H1 (cell line): Measurements from ENCODE around the gene TBP. TPM values are rescaled to one million over a fixed set of nuclear protein-coding genes. Genes with fewer than 3 reads are reported as not detected.
"Not testable (repeated sequence)": the region's sequence is repeated elsewhere in the genome, so short reads cannot be mapped to it uniquely, and the experiment has no call there.

Source experiments
- CTCF ChIA-PET: fragments of 300-600 bp; sonication (Branson Sonifier 250); formaldehyde crosslinking; loops from one replicate; lab custom pipeline; 2021; ENCODE audit not compliant: partially characterized antibody; lab: Charles Lee
- POLR2A ChIA-PET: fragments of 300-600 bp; sonication (Branson Sonifier 250); formaldehyde crosslinking; loops from one replicate; lab custom pipeline; 2021; ENCODE audit warnings: inconsistent platforms; ENCODE audit not compliant: partially characterized antibody; lab: Charles Lee
- DNase-seq, 2 experiments: peaks; one replicate each; pipeline versions ENCODE4 v3.0.0 to v3.0.0-alpha.2; 2010 to 2022; ENCODE audit warnings: low spot score in 2 of 2, low read depth in 1 of 2, mixed read lengths in 1 of 2
- FAIRE-seq: peaks from 2 replicates; lab custom pipeline; 2011; peaks lifted over from hg19 to GRCh38; lab: Jason Lieb, UNC
- H2AFZ ChIP-seq: 2 replicates; pipeline ENCODE4 v1.8.1; 2012; ENCODE audit warnings: low read length, inconsistent platforms
- H2AK5ac ChIP-seq: 2 replicates; pipeline ENCODE4 v1.6.1; 2013; ENCODE audit warnings: low read depth, low read length
- H2BK120ac ChIP-seq: replicated peaks from 2 replicates; pipeline ENCODE3; 2013; ENCODE audit warnings: low read depth, low read length, inconsistent platforms
- H2BK12ac ChIP-seq: 2 replicates; pipeline ENCODE4 v1.6.1; 2013; ENCODE audit warnings: low read depth, low read length
- H2BK15ac ChIP-seq: 2 replicates; pipeline ENCODE4 v1.6.1; 2013; ENCODE audit warnings: low read length
- H2BK20ac ChIP-seq: 2 replicates; pipeline ENCODE4 v1.6.1; 2013; ENCODE audit warnings: low read length
- H2BK5ac ChIP-seq: 2 replicates; pipeline ENCODE4 v1.6.1; 2013; ENCODE audit warnings: low read depth, low read length
- H3K14ac ChIP-seq: 2 replicates; pipeline ENCODE4 v1.6.1; 2013; ENCODE audit warnings: inconsistent platforms; ENCODE audit not compliant: insufficient read length
- H3K18ac ChIP-seq: 2 replicates; pipeline ENCODE4 v1.6.1; 2013; ENCODE audit warnings: low read length; ENCODE audit errors: extremely low read depth
- H3K23ac ChIP-seq: 2 replicates; pipeline ENCODE4 v1.6.1; 2013; ENCODE audit warnings: inconsistent platforms; ENCODE audit not compliant: insufficient read length
- H3K23me2 ChIP-seq: 2 replicates; pipeline ENCODE4 v1.6.1; 2013; ENCODE audit warnings: low read depth, low read length
- H3K27ac ChIP-seq: 2 replicates; pipeline ENCODE4 v1.6.1; 2011; ENCODE audit warnings: low read depth, low read length, inconsistent platforms
- H3K27me3 ChIP-seq, 4 experiments: replicated peaks in 1 of 4; 1 replicate in 1 of 4; 2 replicates in 3 of 4; pipeline versions ENCODE4 v1.6.1 to v1.8.1; 2011 to 2013; ENCODE audit warnings: low read length in 3 of 4, mild to moderate bottlenecking in 3 of 4, inconsistent platforms in 2 of 4, mixed read lengths in 2 of 4, moderate library complexity in 1 of 4; ENCODE audit not compliant: control insufficient read depth in 3 of 4, insufficient read depth in 3 of 4; ENCODE audit errors: extremely low read depth in 1 of 4
- H3K36me3 ChIP-seq, 4 experiments: 2 replicates each; pipeline versions ENCODE4 v1.6.1 to v1.8.1; 2011 to 2013; ENCODE audit warnings: mild to moderate bottlenecking in 4 of 4, low read length in 3 of 4, moderate library complexity in 2 of 4, control low read depth in 1 of 4, inconsistent platforms in 1 of 4; ENCODE audit not compliant: insufficient read depth in 4 of 4, control insufficient read depth in 2 of 4
- H3K4ac ChIP-seq: replicated peaks from 2 replicates; pipeline ENCODE3; 2013; ENCODE audit warnings: low read length, low read depth, mixed read lengths, inconsistent platforms; ENCODE audit not compliant: insufficient read length
- H3K4me1 ChIP-seq, 4 experiments: replicated peaks in 1 of 4; 1 replicate in 1 of 4; 2 replicates in 3 of 4; pipeline versions ENCODE4 v1.6.1 to v1.8.1; 2011 to 2013; ENCODE audit warnings: low read length in 3 of 4, inconsistent platforms in 2 of 4, mixed read lengths in 1 of 4; ENCODE audit not compliant: insufficient read depth in 4 of 4, control insufficient read depth in 3 of 4
- H3K4me2 ChIP-seq, 2 experiments: 2 replicates each; pipeline versions ENCODE4 v1.6.1 to v1.8.1; 2011 to 2013; ENCODE audit warnings: low read depth in 2 of 2, low read length in 2 of 2, control low read depth in 1 of 2, inconsistent platforms in 1 of 2, mild to moderate bottlenecking in 1 of 2; ENCODE audit not compliant: insufficient read depth in 1 of 2
- H3K4me3 ChIP-seq, 4 experiments: fragments of 200-600, 300-600 bp in 1 of 4; sonication (generic), shearing (Covaris generic), sonication (Bioruptor Twin) in 1 of 4; 2 replicates each; pipeline versions ENCODE4 v1.5.1 to v1.8.1; 2011 to 2016; ENCODE audit warnings: low read length in 4 of 4, low read depth in 3 of 4, control low read depth in 2 of 4, inconsistent platforms in 2 of 4, mild to moderate bottlenecking in 2 of 4, mixed read lengths in 1 of 4, moderate library complexity in 1 of 4; ENCODE audit not compliant: insufficient read depth in 2 of 4; ENCODE audit errors: extremely low read depth in 1 of 4
- H3K56ac ChIP-seq: replicated peaks from 2 replicates; pipeline ENCODE3; 2013; ENCODE audit warnings: low read depth, mild to moderate bottlenecking, mixed read lengths, low read length, inconsistent platforms; ENCODE audit not compliant: insufficient read length
- H3K79me1 ChIP-seq: 2 replicates; pipeline ENCODE4 v1.6.1; 2013; ENCODE audit warnings: low read depth, low read length, control low read depth
- H3K79me2 ChIP-seq, 2 experiments: 2 replicates each; pipeline versions ENCODE4 v1.6.1 to v1.8.1; 2012 to 2013; ENCODE audit warnings: low read length in 2 of 2, mild to moderate bottlenecking in 2 of 2, inconsistent platforms in 1 of 2; ENCODE audit not compliant: insufficient read depth in 2 of 2, control insufficient read depth in 1 of 2
- H3K9ac ChIP-seq, 4 experiments: replicated peaks in 1 of 4; 1 replicate in 1 of 4; 2 replicates in 3 of 4; pipeline versions ENCODE4 v1.6.1 to v1.8.1; 2011 to 2013; ENCODE audit warnings: low read depth in 3 of 4, low read length in 3 of 4, control low read depth in 2 of 4, mild to moderate bottlenecking in 2 of 4, moderate library complexity in 2 of 4, inconsistent platforms in 1 of 4; ENCODE audit errors: extremely low read depth in 1 of 4
- H3K9me3 ChIP-seq, 2 experiments: 2 replicates each; pipeline versions ENCODE4 v1.6.1 to v1.8.1; 2012 to 2013; ENCODE audit warnings: mild to moderate bottlenecking in 2 of 2, moderate library complexity in 2 of 2, control low read depth in 1 of 2, inconsistent platforms in 1 of 2, low read depth in 1 of 2, low read length in 1 of 2, mixed read lengths in 1 of 2; ENCODE audit not compliant: insufficient read depth in 2 of 2
- H4K20me1 ChIP-seq, 2 experiments: replicated peaks in 1 of 2; 2 replicates each; pipeline versions ENCODE3 to v1.8.1; 2011 to 2013; ENCODE audit warnings: inconsistent platforms in 2 of 2, low read length in 2 of 2, mild to moderate bottlenecking in 1 of 2; ENCODE audit not compliant: insufficient read depth in 2 of 2, control insufficient read depth in 1 of 2
- H4K5ac ChIP-seq: 2 replicates; pipeline ENCODE4 v1.6.1; 2013; ENCODE audit warnings: low read length, low read depth, mixed read lengths, inconsistent platforms; ENCODE audit not compliant: insufficient read length
- H4K8ac ChIP-seq: 2 replicates; pipeline ENCODE4 v1.8.0; 2013; ENCODE audit warnings: mild to moderate bottlenecking, moderate library complexity, low read length, inconsistent platforms; ENCODE audit not compliant: insufficient read depth; ENCODE audit errors: extremely low read depth
- H4K91ac ChIP-seq: replicated peaks from 2 replicates; pipeline ENCODE3; 2013; ENCODE audit warnings: low read length, mixed read lengths, inconsistent platforms; ENCODE audit not compliant: insufficient read length
- POLR2AphosphoS5 ChIP-seq: IDR thresholded peaks from 2 replicates; pipeline ENCODE4 v1.6.1; 2011; ENCODE audit warnings: low read depth, low read length
- WGBS, 2 experiments: shearing (Covaris generic) in 1 of 2; methylation state at CpG; one replicate each; pipeline versions ENCODE4 v1.1.6 to v1.1.7; 2013 to 2015; ENCODE audit warnings: low lambda C conversion rate in 2 of 2, mixed read lengths in 2 of 2, inconsistent platforms in 1 of 2, low coverage in 1 of 2, missing lambda C conversion rate in 1 of 2; ENCODE audit not compliant: insufficient replicate concordance in 2 of 2, insufficient coverage in 1 of 2, insufficient read length in 1 of 2; ENCODE audit errors: extremely low coverage in 1 of 2, missing lambda C conversion rate in 1 of 2; 5-methylcytosine and 5-hydroxymethylcytosine counted together
- polyA plus RNA-seq, 7 experiments: library from polyadenylated mRNA; depleted of rRNA in 3 of 7; stranded (reverse) in 5 of 7; unstranded in 2 of 7; fragments of >200 nt in 5 of 7; fragments of 200-250 nt in 2 of 7; gene quantifications; 1 replicate in 5 of 7; 2 replicates in 1 of 7; 4 replicates in 1 of 7; pipeline versions ENCODE4 v1.2.1 to v1.2.3, GENCODE V29; 2011 to 2013; ENCODE audit warnings: missing spikeins in 2 of 7, mixed read lengths in 2 of 7
- total RNA-seq: library from RNA; stranded (reverse); fragmentation: NEBNext Ultra II Directional; extraction: Animal tissue kit (Norgen Biotek cat#: 25700); gene quantifications from 2 replicates; pipeline ENCODE4 v1.2.1, GENCODE V29; 2021

The TBP gene
- total and polyA plus RNA-seq, 2 of the 8 experiments (the other 6 are each of a cell fraction or from before 2014, with no cell fraction given) = 17.2 to 20.9 TPM

DNA sequence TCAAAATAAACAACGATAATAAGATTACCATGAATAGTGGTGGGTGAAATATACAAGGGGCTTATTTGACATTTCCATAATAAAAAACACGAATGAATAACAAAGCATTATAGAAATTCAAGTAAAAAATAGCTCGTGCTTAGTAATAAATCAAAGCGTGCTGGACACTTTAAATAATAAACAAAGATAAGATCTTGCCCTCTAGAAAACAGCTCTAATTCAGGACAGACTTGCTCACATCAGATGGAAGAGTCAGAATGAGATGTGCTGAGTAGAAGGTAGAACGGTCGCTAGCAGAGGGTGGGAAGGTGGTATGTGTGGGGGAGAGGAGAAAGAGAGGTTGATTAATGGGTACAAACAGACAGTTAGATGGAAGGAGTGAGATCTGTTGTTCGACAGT is 28.4 kb upstream of the TBP start:
- no peak overlapping the region for H2AK5ac ChIP-seq
- H3K36me3 ChIP-seq = no peaks in the 10 kb centered on the region; a peak in 1 of 8 replicates
- POLR2A ChIA-PET = interaction anchor here (0.8 kb wide), 1 partner anchor 26 kb away, joined by 4 read pairs; no protein-coding TSS in a partner anchor
- DNase-seq (no peak), FAIRE-seq (no peak)
- no peaks in the 10 kb centered on the region for H4K20me1 ChIP-seq
- H2BK12ac ChIP-seq = no peak overlapping the region
- H4K91ac ChIP-seq = peak overlapping the region; percentile 18
- H3K9ac ChIP-seq = no peak overlapping the region
- TF ChIP-seq POLR2AphosphoS5 = no peak
- H4K5ac ChIP-seq = no peak overlapping the region
- H2BK5ac ChIP-seq = no peak overlapping the region
- CTCF ChIA-PET = interaction anchor here (1.2 kb wide), 1 partner anchor 9 kb away, joined by 3 read pairs; no protein-coding TSS in a partner anchor
- H4K8ac ChIP-seq = no peak overlapping the region
- no peaks in the 10 kb centered on the region for H3K79me2 ChIP-seq
- H3K4me3 ChIP-seq = no peak overlapping the region
- H3K23me2 ChIP-seq = no peaks in the 10 kb centered on the region
- H2BK15ac ChIP-seq = no peak overlapping the region
- H3K4me1 ChIP-seq = no peaks in the 10 kb centered on the region
- no peak overlapping the region for H3K4me2 ChIP-seq
- H3K79me1 ChIP-seq = no peaks in the 10 kb centered on the region
- H3K9me3 ChIP-seq = no peaks in the 10 kb centered on the region
- no peak overlapping the region for H3K56ac ChIP-seq
- H3K23ac ChIP-seq = no peak overlapping the region
- no peak overlapping the region for H3K18ac ChIP-seq
- H3K4ac ChIP-seq = no peak overlapping the region
- WGBS, 2 experiments = 91% methylated on average over 7 of the region's 7 CpGs; no CpG with 5 or more reads in 1 of the 2 experiments
- no peak overlapping the region for H3K27ac ChIP-seq
- H2BK120ac ChIP-seq = no peak overlapping the region
- H2AFZ ChIP-seq = no peak overlapping the region
- no peak overlapping the region for H3K14ac ChIP-seq
- no peaks in the 10 kb centered on the region for H3K27me3 ChIP-seq
- H2BK20ac ChIP-seq = no peak overlapping the region

DNA sequence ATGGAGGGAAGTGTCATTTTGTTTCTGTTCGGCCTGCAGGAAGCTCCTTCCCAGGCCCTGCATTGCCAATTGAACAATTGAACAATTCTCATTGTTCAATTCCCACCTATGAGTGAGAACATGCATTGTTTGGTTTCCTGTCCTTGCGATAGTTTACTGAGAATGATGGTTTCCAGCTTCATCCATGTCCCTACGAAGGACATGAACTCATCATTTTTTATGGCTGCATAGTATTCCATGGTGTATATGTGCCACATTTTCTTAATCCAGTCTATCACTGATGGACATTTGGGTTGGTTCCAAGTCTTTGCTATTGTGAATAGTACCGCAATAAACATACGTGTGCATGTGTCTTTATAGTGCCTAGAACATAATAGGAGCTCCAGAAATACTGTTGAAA is 26.2 kb upstream of the TBP start:
- FAIRE-seq, H3K9me3 ChIP-seq, H3K4me1 ChIP-seq, H4K8ac ChIP-seq, H4K91ac ChIP-seq, H3K79me2 ChIP-seq, H3K27me3 ChIP-seq, H3K79me1 ChIP-seq, H3K4me3 ChIP-seq, H2BK12ac ChIP-seq, H3K4me2 ChIP-seq, H3K27ac ChIP-seq, H3K9ac ChIP-seq, H3K23me2 ChIP-seq, H3K56ac ChIP-seq, H3K14ac ChIP-seq, H2AK5ac ChIP-seq, DNase-seq, H2AFZ ChIP-seq, H2BK5ac ChIP-seq, H2BK20ac ChIP-seq, H3K4ac ChIP-seq, H4K20me1 ChIP-seq, H3K18ac ChIP-seq, H4K5ac ChIP-seq, H2BK120ac ChIP-seq, H2BK15ac ChIP-seq, H3K36me3 ChIP-seq, H3K23ac ChIP-seq: not testable (repeated sequence)
- ChIA-PET POLR2A (interaction anchor here (1.2 kb wide), 1 partner anchor 24 kb away, joined by 3 read pairs; no protein-coding TSS in a partner anchor), CTCF (interaction anchor here (0.6 to 2.0 kb wide), 5 partner anchors 11 to 738 kb away, joined by 3 to 10 read pairs (median 5); no protein-coding TSS in a partner anchor)
- 92% methylated on average over 5 of the region's 5 CpGs; no CpG with 5 or more reads in 1 of the 2 experiments for WGBS, 2 experiments
